ENCODE results near the gene CR1L.
"Not testable (repeated sequence)": the region's sequence is repeated elsewhere in the genome, so short reads cannot be mapped to it uniquely, and the experiment has no call there.

CR1L gene

DNA sequence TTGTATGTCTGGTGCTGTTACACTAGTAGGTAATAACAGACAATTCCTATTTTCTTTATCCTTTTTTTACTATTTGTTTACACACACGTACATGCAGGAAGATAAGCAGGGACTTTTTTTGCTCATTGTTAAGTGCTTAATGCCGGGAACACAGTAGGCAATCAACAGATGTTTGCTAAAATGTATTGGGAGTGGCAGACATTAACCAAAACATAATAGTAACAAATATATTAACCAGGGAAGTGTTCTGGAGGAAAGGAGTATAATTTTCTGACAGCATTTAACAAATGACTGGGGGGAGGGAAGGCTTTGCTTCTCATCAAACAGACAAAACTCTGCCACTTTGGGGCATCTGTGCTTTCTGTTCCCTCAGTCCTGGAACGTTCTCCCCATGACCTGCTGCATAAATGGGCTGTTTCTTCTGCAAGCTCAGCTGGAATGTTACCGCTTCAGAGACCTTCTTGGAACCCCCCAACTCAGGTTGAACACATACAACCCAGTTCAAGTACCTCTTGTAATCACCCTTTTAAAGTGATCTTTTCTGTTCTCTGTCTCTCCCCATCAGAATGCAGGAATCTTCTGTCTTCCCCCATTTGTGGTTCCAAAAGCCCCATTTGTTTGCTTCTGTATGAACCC lies 2.1 kb downstream of the CR1L start:
- DNase-seq = no peak

DNA sequence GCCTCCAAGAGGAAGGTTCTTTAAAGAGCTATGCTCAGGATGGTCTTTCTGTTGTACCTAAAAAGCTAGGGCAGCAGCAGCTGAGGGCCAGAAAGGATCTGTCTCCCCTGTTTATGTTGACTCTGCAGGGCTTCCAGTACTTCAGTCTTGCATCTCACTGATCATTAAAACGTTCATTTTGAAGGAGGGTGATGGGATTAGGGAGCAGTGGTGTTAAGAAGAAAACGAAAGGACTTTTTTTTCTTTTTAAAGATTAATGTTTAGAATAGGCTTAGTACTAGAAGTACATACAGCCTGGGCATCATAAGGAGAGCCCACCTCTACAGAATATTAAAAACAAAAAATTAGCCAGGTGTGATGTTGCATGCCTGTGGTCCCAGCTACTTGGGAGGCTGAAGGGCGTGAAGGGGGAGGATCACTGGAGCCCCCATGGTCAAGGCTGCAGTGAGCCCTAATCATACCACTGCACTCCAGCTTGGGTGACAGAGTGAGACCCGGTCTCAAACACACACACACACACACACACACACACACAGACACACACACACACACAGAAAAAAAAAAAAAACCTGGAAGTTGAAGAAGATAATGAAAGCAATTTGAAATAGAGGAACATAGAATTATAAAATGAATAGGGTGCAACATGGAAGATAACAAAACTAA lies 2.9 kb downstream of the CR1L start:
- DNase-seq = no peak

DNA sequence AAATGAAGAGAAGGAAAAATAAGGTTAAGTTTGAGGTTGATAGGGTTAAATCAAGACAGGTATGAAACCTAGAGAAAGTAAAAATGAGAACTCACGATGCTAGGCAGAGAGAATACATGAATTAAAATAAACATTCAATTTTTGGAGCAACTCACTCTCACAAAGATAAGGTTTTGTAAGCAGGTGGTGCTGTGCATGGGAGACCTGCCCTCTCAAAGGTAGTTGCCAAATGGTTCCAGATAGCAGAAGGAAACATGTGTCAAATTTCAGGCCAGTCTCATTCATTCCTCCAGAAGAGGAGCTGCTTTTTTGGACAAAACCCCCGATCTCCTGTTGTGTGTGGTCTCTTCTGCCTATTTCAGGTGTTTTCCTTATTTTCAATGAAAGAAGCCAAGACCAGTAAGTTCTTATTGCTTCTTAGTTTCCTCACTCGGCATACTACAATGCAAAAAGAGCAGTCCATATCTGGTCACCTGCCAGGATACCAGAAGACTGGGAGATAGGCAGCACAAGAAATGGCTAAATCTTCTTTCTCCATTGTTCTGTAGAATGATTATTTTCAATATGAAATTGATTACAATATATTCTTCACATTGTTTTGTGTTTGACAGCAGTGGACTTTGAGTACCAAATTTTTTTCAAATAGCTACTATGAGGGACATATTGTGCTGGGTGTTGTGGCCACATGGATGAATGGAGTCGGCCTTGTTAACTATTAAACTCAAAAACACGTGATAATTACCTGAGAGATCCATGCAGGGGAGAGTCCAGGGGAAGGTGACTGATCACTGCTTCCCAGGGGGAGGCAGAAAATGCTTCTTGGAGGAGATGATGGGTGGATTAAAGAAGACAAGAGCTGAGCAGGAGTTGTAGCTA lies 3.6 kb downstream of the CR1L start:
- no peak for DNase-seq

DNA sequence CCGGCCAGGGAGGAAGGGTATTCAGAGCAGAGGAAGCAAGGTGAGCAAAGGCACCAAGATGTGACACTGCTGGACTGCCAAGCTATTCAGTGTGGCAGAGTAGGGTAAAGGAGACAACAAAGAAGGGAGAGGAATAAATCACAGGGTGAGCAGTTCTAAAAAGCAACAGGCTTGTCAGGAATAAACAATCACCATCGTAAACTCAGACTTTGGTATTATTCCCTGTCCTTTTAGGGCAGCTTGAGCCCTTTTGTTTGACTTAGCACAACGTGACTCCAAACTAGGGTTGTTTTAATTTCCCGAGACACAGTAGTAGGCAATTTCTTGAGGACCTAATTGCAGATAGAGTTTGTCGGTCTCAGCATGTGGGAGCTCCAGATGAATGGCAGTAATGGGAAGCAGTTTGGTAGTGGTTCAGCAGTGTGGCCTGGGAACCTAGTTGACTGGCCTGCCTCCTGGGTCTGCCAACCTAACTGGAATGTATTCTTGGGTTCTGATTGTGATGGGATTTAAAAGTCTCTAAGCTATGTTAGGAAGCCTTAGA lies 4.3 kb downstream of the CR1L start:
- no peak for DNase-seq

DNA sequence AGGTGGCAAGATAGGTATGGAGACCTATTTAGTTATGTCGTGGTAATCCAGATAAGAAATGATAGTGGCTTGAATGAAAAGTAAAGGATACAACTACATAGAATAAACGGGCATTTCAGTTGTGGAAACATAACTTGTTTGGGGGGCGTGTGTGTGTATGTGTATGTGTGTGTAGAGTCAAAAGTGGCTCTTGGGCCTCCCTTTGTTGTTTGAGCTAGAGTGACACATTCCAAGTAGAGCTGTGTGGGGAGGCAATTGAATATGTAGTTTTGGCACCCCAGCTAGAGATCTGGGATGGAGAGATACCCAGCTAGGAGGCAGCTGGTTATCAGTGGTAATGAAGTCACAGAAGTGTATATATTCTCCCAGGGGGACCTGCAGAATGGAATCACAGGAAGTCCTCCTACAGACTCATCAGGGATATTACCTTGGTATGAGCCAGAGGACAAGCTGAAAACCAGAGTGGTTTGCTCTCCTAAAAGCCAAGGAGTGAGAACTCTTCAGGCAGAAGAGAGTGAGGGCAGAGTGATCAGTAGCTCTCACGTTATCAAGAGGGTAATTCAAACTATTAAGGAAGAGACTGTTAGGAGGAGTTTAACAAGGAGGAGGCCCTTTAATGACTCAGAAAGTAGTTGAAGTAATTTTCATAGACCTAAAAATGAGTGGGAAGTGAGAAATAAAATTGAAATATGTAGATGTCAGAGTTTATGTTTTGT lies 5.1 kb downstream of the CR1L start:
- no peak for DNase-seq

DNA sequence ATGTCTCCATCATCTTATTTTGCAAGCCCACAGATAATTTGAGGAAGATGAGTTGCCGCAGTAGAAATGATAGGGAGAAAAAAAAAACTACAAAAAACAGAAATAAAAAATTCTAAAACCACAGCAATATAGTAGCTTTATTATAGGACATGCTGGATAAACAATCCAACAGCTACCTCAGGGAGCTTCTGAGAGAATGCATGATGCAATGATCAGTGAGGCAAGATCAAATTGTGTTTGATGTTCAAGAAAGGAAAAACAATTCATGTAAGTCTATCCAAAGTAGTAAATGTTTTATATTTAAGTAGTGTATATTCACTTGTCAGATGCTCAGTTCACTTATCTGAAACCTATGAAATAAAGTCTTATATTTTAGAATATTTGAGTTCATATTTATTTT lies 6.7 kb downstream of the CR1L start:
- DNase-seq = no peak

GRCh38 chr1:207654320-207654719 lies 9.4 kb downstream of the CR1L start:
- DNase-seq = no peak

GRCh38 chr1:207658408-207658807 lies 13.5 kb downstream of the CR1L start:
- no peak for DNase-seq

- DNase-seq = no peak
Measured at GRCh38 chr1:207658904-207659485, 14.1 kb downstream of the CR1L start.

DNA sequence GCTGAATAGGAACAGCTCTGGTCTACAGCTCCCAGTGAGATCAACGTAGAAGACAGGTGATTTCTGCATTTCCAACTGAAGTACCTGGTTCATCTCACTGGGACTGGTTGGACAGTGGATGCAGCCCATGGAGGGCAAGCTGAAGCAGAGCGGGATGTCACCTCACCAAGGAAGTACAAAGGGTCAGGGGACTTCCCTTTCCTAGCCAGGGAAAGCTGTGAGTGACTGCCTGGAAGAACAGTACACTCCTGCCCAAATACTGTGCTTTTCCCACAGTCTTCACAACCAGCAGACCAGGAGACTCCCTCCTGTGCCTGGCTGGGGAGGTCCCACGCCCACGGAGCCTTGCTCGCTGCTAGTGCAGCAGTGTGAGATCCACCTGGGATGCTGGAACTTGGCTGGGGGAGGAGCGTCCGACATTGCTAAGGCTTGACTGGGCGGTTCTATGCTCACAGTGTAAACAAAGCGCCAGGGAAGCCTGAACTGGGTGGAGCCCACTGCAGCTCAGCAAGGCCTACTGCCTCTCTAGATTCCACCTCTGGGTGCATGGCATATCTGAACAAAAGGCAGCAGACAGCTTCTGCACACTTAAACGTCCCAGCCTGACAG lies 14.7 kb downstream of the CR1L start:
- DNase-seq = peak; percentile 2

GRCh38 chr1:207661420-207661819 lies 16.5 kb downstream of the CR1L start:
- not testable (repeated sequence) for DNase-seq

DNA sequence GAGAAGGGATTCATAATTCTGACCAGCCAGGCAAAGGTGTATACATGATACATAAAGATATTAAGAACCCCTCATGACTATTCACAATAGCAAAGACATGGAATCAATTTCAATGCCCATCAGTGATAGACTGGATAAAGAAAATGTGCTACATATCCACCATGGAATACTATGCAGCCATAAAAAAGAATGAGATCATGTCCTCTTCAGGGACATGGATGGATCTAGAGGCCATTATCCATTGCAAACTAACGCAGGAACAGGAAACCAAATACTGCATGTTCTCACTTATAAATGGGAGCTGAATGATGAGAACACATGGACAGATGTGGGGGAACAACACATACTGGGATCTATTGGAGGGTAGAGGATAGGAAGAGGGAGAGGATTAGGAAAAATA lies 21.4 kb downstream of the CR1L start:
- no peak for DNase-seq

- DNase-seq = no peak
Measured at GRCh38 chr1:207669528-207670009, 24.6 kb downstream of the CR1L start.

GRCh38 chr1:207670192-207670591 lies 25.3 kb downstream of the CR1L start:
- DNase-seq = no peak

GRCh38 chr1:207670997-207671396 lies 26.1 kb downstream of the CR1L start:
- DNase-seq = no peak

GRCh38 chr1:207672522-207673130 lies 27.7 kb downstream of the CR1L start:
- DNase-seq = peak; percentile 48

- no peak for DNase-seq
Measured at GRCh38 chr1:207673399-207673798, 28.5 kb downstream of the CR1L start.

DNA sequence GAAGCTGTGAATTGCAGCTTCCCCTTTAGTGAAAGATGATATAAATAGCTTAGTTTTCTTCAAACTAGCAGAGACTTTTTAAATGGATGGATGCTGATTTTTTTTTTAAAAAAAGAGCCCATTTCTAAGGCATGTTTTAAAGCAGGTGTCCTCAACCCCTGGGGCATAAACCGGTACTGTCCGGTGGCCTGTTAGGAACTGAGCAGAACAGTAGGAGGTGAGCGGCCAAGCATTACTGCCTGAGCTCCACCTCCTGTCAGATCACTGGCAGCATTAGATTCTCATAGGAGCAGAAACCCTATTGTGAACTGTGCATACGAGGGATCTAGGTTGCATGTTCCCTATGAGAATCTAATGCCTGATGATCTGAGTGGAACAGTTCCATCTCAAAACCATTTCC lies 31.2 kb downstream of the CR1L start:
- DNase-seq = no peak

DNA sequence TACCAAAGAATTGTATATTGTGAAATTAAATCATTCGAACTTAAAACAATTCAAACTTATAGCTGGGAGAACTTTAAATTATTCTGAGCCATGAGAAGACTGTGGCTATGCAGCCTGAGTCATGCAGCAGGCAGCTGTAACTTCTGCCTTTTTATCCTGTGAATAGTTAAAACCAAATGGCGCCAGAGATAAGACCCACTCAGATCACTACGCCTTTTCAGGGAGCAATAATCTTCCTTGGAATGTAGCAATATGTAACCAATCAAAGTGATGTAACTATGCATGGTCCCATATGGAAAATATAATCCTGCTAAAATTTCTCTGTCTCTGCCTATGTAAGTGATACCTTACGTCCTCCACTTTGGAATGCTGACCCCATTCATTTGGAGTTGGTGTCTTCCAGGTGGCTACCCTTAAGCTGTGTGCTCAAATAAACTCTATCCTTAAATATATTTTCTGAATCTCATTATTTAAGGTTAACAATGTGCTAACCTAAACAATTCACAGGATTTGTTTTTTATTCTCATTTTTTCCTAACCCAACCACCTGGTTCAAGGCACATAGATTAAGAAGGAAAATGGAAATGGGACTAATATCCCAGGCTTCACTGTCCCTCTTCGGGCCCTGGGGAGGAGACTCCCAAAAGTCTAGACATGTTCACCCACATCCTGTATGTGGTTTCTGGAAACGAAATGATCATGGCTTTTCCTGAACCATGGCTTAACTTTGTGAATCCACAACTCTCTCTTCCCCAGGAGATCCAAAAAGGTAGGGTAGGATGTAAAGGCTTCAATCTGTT lies 35.9 kb downstream of the CR1L start:
- not testable (repeated sequence) for DNase-seq

- DNase-seq = not testable (repeated sequence)
Measured at GRCh38 chr1:207682872-207683434, 38.0 kb downstream of the CR1L start.

Data from NCI-H510A (cell line).